ENCODE measurements around the gene DNTT.

DNA sequence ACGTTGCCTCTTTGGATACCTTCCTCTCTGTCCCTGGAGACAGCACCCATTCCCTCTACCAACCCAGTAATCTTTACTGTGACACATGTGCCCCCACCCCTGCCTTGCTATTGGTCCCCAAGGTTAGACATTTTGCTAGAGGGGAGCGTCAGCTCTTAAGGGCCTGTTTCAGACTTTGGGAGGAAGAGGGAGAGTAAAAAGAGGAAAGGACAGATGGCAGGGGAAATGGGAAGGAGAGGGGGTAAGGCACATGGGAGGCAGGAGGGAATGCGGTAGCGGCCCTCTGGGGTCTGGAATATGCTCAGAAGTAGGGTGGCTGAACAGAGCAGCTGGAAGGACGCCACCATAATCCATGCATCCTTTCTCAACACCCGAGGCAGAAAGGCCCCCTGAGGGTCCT lies 45.1 kb upstream of the DNTT start:
- TF ChIP-seq, protein P1, sequence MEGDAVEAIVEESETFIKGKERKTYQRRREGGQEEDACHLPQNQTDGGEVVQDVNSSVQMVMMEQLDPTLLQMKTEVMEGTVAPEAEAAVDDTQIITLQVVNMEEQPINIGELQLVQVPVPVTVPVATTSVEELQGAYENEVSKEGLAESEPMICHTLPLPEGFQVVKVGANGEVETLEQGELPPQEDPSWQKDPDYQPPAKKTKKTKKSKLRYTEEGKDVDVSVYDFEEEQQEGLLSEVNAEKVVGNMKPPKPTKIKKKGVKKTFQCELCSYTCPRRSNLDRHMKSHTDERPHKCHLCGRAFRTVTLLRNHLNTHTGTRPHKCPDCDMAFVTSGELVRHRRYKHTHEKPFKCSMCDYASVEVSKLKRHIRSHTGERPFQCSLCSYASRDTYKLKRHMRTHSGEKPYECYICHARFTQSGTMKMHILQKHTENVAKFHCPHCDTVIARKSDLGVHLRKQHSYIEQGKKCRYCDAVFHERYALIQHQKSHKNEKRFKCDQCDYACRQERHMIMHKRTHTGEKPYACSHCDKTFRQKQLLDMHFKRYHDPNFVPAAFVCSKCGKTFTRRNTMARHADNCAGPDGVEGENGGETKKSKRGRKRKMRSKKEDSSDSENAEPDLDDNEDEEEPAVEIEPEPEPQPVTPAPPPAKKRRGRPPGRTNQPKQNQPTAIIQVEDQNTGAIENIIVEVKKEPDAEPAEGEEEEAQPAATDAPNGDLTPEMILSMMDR (conservative IDR thresholded peaks at IDR 0.05 in 1 of 2, IDR thresholded peaks at IDR 0.05 in 1 of 2; ENCODE audit: extremely low read depth in 1 of 2, insufficient read depth in 1 of 2, low read depth in 1 of 2, low read length in 2 of 2) = no peak
- TF ChIP-seq EZH2 (IDR thresholded peaks at IDR 0.05; ENCODE audit: borderline replicate concordance, low read length) = no peak
